ENCODE results near the gene GRB2. TPM values are rescaled to one million over a fixed set of nuclear protein-coding genes. Genes with fewer than 3 reads are reported as not detected.
"Not testable (repeated sequence)": the region's sequence is repeated elsewhere in the genome, so short reads cannot be mapped to it uniquely, and the experiment has no call there.

GRB2 gene
- total RNA-seq, 1 donor from 2014 or later, result 77.5 TPM

DNA sequence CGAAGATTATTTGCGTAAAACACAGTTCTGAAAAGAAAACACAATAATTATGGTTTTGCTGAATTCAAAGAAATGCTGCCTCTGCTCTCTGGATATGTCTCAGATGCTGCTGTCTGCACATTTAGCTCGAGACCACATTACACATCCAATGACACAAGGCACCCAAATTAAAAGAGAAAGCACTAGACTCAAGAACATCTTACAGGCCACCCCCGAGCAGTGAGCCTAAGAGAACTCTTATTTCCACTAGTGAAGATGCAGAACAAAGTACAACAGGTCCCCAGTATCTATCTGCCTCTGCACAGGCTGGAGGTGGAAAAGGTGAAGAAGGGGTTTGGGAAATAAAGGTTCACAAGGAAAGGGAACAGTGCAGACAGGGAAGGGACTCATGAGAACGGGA is 33.5 kb downstream of the GRB2 start:
- TF ChIP-seq, protein P1, sequence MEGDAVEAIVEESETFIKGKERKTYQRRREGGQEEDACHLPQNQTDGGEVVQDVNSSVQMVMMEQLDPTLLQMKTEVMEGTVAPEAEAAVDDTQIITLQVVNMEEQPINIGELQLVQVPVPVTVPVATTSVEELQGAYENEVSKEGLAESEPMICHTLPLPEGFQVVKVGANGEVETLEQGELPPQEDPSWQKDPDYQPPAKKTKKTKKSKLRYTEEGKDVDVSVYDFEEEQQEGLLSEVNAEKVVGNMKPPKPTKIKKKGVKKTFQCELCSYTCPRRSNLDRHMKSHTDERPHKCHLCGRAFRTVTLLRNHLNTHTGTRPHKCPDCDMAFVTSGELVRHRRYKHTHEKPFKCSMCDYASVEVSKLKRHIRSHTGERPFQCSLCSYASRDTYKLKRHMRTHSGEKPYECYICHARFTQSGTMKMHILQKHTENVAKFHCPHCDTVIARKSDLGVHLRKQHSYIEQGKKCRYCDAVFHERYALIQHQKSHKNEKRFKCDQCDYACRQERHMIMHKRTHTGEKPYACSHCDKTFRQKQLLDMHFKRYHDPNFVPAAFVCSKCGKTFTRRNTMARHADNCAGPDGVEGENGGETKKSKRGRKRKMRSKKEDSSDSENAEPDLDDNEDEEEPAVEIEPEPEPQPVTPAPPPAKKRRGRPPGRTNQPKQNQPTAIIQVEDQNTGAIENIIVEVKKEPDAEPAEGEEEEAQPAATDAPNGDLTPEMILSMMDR (conservative IDR thresholded peaks at IDR 0.05; ENCODE audit: low read depth, low read length), result no peak
- H3K4me3 ChIP-seq (ENCODE audit: low read depth, low read length), result no peak overlapping the region
- no peak for DNase-seq (ENCODE audit: low read depth)

DNA sequence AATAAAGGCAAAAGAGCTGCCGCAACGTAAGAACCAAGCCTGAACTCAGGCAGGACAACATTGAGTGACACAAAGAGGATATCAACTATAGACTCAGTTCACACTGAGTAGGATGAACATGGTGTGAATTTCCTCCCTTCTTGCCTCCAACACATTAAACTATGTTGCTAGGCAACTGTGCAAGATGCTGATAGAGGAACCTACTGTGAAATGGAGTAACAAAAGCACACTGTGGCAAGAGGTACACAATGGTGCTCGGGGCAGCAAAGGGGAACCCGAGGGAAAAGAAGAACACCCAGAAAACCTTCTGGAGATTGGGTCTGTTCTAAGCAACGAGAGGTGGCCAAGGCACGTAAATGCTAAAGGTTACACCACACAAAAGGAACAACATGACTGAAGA is 34.1 kb downstream of the GRB2 start:
- no peak for DNase-seq (ENCODE audit: low read depth)
- H3K4me3 ChIP-seq (ENCODE audit: low read depth, low read length), result no peak overlapping the region
- TF ChIP-seq, protein P1 (conservative IDR thresholded peaks at IDR 0.05; ENCODE audit: low read depth, low read length), result no peak

- no peak overlapping the region for H3K4me3 ChIP-seq (ENCODE audit: low read depth, low read length)
- TF ChIP-seq, protein P1 (conservative IDR thresholded peaks at IDR 0.05; ENCODE audit: low read depth, low read length), result no peak
- no peak for DNase-seq (ENCODE audit: low read depth)
Observed at GRCh38 chr17:75370286-75370915, 35.1 kb downstream of the GRB2 start.

GRCh38 chr17:75367838-75368789 is 37.4 kb downstream of the GRB2 start:
- H3K4me3 ChIP-seq (ENCODE audit: low read depth, low read length); DNase-seq (ENCODE audit: low read depth): not testable (repeated sequence)

GRCh38 chr17:75367312-75367711 is 38.2 kb downstream of the GRB2 start:
- TF ChIP-seq, protein P1 (conservative IDR thresholded peaks at IDR 0.05; ENCODE audit: low read depth, low read length), result no peak
- no peak overlapping the region for H3K4me3 ChIP-seq (ENCODE audit: low read depth, low read length)
- DNase-seq (ENCODE audit: low read depth), result no peak

- TF ChIP-seq, protein P1 (conservative IDR thresholded peaks at IDR 0.05; ENCODE audit: low read depth, low read length), result no peak
- no peak for DNase-seq (ENCODE audit: low read depth)
- H3K4me3 ChIP-seq (ENCODE audit: low read depth, low read length), result no peak overlapping the region
Observed at GRCh38 chr17:75366432-75366831, 39.0 kb downstream of the GRB2 start.

GRCh38 chr17:75365931-75366275 is 39.6 kb downstream of the GRB2 start:
- TF ChIP-seq, protein P1 (conservative IDR thresholded peaks at IDR 0.05; ENCODE audit: low read depth, low read length), result no peak
- no peak overlapping the region for H3K4me3 ChIP-seq (ENCODE audit: low read depth, low read length)
- no peak for DNase-seq (ENCODE audit: low read depth)

Measured in epithelial cell of proximal tubule (primary cell).